OCI-LY3 (cell line): ENCODE measurements around the gene NAT9.

Experiments
- H2AFZ ChIP-seq: fragments of 200-600, 300-600 bp; shearing (Covaris generic); 2 replicates; pipeline ENCODE4 v1.6.0; 2014; ENCODE audit warnings: antibody characterized with exemption, low read depth, low read length
- H3K27ac ChIP-seq: fragments of 200-600, 300-600 bp; sonication (generic); 2 replicates; pipeline ENCODE4 v1.5.1; 2014; ENCODE audit warnings: mild to moderate bottlenecking, low read length, moderate library complexity, mixed read lengths
- H3K27me3 ChIP-seq: fragments of 200-600, 300-600 bp; sonication (generic); 2 replicates; pipeline ENCODE4 v1.6.1; 2014; ENCODE audit warnings: low read depth, low read length, mixed read lengths
- H3K36me3 ChIP-seq: fragments of 200-600, 300-600 bp; sonication (generic); replicated peaks from 2 replicates; pipeline ENCODE3; 2014; ENCODE audit warnings: low read depth, low read length, mixed read lengths
- H3K4me1 ChIP-seq: fragments of 300-600, 200-600 bp; sonication (generic); 2 replicates; pipeline ENCODE4 v1.6.1; 2014; ENCODE audit warnings: low read length, mixed read lengths
- H3K4me2 ChIP-seq: fragments of 200-600, 300-600 bp; sonication (generic); 2 replicates; pipeline ENCODE4 v1.6.1; 2014; ENCODE audit warnings: low read length, mixed read lengths
- H3K4me3 ChIP-seq: fragments of 300-600, 200-600 bp; sonication (generic); 2 replicates; pipeline ENCODE4 v1.5.1; 2014; ENCODE audit warnings: antibody characterized with exemption, mild to moderate bottlenecking, low read length, moderate library complexity
- H3K79me2 ChIP-seq: fragments of 300-600, 200-600 bp; shearing (Covaris generic); 2 replicates; pipeline ENCODE4 v1.6.1; 2014; ENCODE audit warnings: mild to moderate bottlenecking, low read length, mixed read lengths
- H3K9ac ChIP-seq: fragments of 300-600, 200-600 bp; shearing (Covaris generic); 2 replicates; pipeline ENCODE4 v1.6.0; 2014; ENCODE audit warnings: mild to moderate bottlenecking, low read length, moderate library complexity
- H3K9me3 ChIP-seq: fragments of 200-600, 300-600 bp; shearing (Covaris generic); 2 replicates; pipeline ENCODE4 v1.6.1; 2014; ENCODE audit warnings: low read length, mixed read lengths; ENCODE audit not compliant: insufficient read depth
- H4K20me1 ChIP-seq: fragments of 200-600, 300-600 bp; sonication (generic); 2 replicates; pipeline ENCODE4 v1.6.1; 2016; ENCODE audit warnings: low read length, mixed read lengths; ENCODE audit not compliant: insufficient read depth
- EZH2phosphoT487 ChIP-seq: fragments of 200-600 bp; shearing (Covaris generic); IDR thresholded peaks from 2 replicates; pipeline ENCODE4 v1.6.1; 2018; ENCODE audit warnings: antibody characterized with exemption, mixed run types, low read depth
- TF ChIP-seq, protein P1 (sequence below): fragments of 200-600, 300-600 bp; sonication (generic); IDR thresholded peaks from 2 replicates; pipeline ENCODE4 v1.5.1; 2014; ENCODE audit warnings: antibody characterized with exemption, low read length, low read depth

Gene NAT9

DNA sequence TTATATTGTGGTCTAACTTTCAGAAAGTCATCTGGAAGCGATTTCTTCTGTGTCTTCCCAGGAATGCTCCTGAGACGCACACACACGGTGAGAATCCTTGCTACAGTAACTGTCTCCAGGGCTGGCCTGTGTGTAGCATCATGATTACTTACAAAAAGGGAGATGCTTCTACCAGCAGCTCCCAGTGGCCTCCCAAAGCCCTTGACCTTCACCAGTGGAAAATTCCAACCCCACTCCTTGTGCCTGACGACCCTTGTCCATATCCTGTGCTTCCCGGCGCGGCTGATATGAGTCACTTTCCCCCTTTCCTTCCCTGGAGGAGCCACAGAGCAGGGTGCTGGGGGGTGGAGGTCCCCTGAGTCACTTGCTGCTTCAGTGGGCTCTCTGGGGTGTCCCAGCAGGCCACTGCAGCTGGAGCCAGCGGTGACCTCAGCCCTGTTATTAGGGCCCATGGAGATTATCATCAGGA is 22.1 kb upstream of the NAT9 start:
- no peak overlapping the region for H3K27ac ChIP-seq
- H3K4me2 ChIP-seq: no peak overlapping the region
- no peak overlapping the region for H3K4me3 ChIP-seq
- H3K79me2 ChIP-seq: no peaks in the 10 kb centered on the region
- H3K36me3 ChIP-seq: no peaks in the 10 kb centered on the region
- H3K9me3 ChIP-seq: no peaks in the 10 kb centered on the region
- TF ChIP-seq, protein P1, sequence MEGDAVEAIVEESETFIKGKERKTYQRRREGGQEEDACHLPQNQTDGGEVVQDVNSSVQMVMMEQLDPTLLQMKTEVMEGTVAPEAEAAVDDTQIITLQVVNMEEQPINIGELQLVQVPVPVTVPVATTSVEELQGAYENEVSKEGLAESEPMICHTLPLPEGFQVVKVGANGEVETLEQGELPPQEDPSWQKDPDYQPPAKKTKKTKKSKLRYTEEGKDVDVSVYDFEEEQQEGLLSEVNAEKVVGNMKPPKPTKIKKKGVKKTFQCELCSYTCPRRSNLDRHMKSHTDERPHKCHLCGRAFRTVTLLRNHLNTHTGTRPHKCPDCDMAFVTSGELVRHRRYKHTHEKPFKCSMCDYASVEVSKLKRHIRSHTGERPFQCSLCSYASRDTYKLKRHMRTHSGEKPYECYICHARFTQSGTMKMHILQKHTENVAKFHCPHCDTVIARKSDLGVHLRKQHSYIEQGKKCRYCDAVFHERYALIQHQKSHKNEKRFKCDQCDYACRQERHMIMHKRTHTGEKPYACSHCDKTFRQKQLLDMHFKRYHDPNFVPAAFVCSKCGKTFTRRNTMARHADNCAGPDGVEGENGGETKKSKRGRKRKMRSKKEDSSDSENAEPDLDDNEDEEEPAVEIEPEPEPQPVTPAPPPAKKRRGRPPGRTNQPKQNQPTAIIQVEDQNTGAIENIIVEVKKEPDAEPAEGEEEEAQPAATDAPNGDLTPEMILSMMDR: no peak
- no peak for TF ChIP-seq EZH2phosphoT487
- no peak overlapping the region for H2AFZ ChIP-seq
- no peak overlapping the region for H3K9ac ChIP-seq
- H3K4me1 ChIP-seq: no peaks in the 10 kb centered on the region
- H3K27me3 ChIP-seq: no peaks in the 10 kb centered on the region
- H4K20me1 ChIP-seq: no peaks in the 10 kb centered on the region

GRCh38 chr17:74797824-74798223 is 21.7 kb upstream of the NAT9 start:
- Histone ChIP-seq H3K4me2 (no peak overlapping the region), H3K36me3 (no peaks in the 10 kb centered on the region), H3K27ac (no peak overlapping the region), H3K4me1 (no peaks in the 10 kb centered on the region), H2AFZ (no peak overlapping the region), H3K27me3 (no peaks in the 10 kb centered on the region), H3K9ac (no peak overlapping the region), H3K4me3 (no peak overlapping the region), H4K20me1 (no peaks in the 10 kb centered on the region), H3K9me3 (no peaks in the 10 kb centered on the region), H3K79me2 (no peaks in the 10 kb centered on the region)
- TF ChIP-seq, protein P1: no peak
- TF ChIP-seq EZH2phosphoT487: no peak

DNA sequence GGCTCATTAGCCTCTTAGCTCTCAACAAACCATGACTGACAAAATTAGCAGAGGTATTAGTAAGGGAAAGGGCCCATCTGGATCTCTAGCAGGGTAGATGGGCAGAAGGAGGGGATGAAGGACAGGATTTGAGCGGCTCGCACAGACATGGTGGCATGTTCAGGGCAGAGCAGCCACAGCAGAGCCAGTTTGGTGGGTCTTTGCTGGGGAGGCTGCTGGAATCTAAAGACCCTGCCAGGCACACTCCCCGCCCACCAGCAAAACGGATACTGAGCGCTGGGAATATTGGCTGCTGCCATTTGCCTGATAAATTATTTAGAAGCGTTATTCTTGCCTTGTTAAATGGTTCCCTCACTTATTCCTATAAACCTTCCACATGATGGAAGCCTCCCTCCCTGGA is 20.7 kb upstream of the NAT9 start:
- H3K4me2 ChIP-seq: no peak overlapping the region
- no peaks in the 10 kb centered on the region for H3K36me3 ChIP-seq

DNA sequence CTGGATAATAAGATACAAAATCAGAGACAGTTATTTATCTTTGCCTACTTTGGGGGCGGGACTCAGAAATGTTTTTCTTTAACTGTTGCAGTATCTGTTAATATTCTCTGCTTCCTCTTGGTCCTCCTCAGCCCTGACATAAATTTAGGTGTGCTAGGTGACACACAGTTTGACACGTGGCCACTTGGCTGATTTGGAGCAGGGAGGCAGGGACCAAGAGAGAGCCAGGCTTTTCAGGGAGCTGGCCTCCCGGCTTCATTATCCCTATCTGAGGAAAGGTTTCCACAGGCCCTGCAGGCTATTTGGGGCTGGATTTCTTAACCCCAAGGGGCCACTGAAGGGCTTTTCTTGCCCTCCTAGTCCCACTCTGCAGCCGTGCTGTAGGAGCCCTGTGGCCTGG is 20.1 kb upstream of the NAT9 start:
- TF ChIP-seq EZH2phosphoT487: no peak
- TF ChIP-seq, protein P1: no peak
- Histone ChIP-seq H2AFZ (no peak overlapping the region), H3K4me1 (peaks cover 1% of the 10 kb centered on the region; the same call in 1 of the 2 replicates), H3K9me3 (no peaks in the 10 kb centered on the region), H3K4me3 (no peak overlapping the region), H4K20me1 (no peaks in the 10 kb centered on the region), H3K27ac (no peak overlapping the region), H3K79me2 (no peaks in the 10 kb centered on the region), H3K36me3 (no peaks in the 10 kb centered on the region), H3K27me3 (no peaks in the 10 kb centered on the region), H3K4me2 (no peak overlapping the region), H3K9ac (no peak overlapping the region)

More for the DNA sequence above, 20.7 kb upstream of the NAT9 start:
- H3K4me1 ChIP-seq: no peaks in the 10 kb centered on the region
- H3K4me3 ChIP-seq: no peak overlapping the region
- no peak for TF ChIP-seq EZH2phosphoT487
- TF ChIP-seq, protein P1: no peak
- H3K27me3 ChIP-seq: no peaks in the 10 kb centered on the region
- no peaks in the 10 kb centered on the region for H3K9me3 ChIP-seq
- H3K79me2 ChIP-seq: no peaks in the 10 kb centered on the region
- no peak overlapping the region for H2AFZ ChIP-seq
- no peak overlapping the region for H3K27ac ChIP-seq
- no peaks in the 10 kb centered on the region for H4K20me1 ChIP-seq
- H3K9ac ChIP-seq: no peak overlapping the region
